Measurements from ENCODE around the gene TOMM34.
A peak's percentile ranks its signal among the peaks of the same experiment; 100 is the strongest.

The TOMM34 gene

DNA sequence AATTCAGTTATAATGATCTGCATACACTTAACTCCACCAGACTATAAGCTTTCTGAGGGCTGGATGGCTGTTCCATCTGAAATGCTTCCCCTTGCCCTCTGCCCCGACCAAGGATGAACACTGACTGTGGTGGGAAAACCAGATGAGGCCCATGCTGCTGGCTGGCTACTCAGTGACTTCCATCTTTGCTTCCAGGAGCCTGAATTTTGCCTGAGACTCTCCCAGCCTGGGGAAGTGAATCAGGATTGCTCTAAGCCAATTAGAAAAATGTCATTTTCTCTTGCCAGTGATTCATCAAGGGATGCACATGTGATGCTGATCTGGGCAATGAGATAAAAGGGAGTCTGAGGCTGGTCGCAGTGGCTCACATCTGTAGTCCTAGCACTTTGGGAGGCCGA lies 1.7 kb upstream of the TOMM34 start:
- TF ChIP-seq ZNF274 (IDR thresholded peaks at IDR 0.05; ENCODE audit: low read depth, low read length) (no peak), SUZ12 (IDR thresholded peaks at IDR 0.05; ENCODE audit: extremely low read depth, insufficient read depth, insufficient read length) (no peak), YY1 (IDR thresholded peaks at IDR 0.05; ENCODE audit: insufficient read depth, insufficient read length) (no peak)
- DNase-seq (ENCODE audit: low read depth, low spot score), result no peak
- Histone ChIP-seq H3K4me3 (ENCODE audit: insufficient read length, low read depth) (no peak overlapping the region), H3K9me3 (ENCODE audit: insufficient read depth, low read length) (no peaks in the 10 kb centered on the region), H3K4me1 (ENCODE audit: insufficient read depth, insufficient read length) (no peaks in the 10 kb centered on the region), H3K36me3 (ENCODE audit: insufficient read depth, insufficient read length, low read length) (peaks cover 20% of the 10 kb centered on the region), H3K27me3 (ENCODE audit: insufficient read depth, insufficient read length) (peaks cover 4% of the 10 kb centered on the region), H3K9ac (ENCODE audit: insufficient read length, low read depth) (no peak overlapping the region)

DNA sequence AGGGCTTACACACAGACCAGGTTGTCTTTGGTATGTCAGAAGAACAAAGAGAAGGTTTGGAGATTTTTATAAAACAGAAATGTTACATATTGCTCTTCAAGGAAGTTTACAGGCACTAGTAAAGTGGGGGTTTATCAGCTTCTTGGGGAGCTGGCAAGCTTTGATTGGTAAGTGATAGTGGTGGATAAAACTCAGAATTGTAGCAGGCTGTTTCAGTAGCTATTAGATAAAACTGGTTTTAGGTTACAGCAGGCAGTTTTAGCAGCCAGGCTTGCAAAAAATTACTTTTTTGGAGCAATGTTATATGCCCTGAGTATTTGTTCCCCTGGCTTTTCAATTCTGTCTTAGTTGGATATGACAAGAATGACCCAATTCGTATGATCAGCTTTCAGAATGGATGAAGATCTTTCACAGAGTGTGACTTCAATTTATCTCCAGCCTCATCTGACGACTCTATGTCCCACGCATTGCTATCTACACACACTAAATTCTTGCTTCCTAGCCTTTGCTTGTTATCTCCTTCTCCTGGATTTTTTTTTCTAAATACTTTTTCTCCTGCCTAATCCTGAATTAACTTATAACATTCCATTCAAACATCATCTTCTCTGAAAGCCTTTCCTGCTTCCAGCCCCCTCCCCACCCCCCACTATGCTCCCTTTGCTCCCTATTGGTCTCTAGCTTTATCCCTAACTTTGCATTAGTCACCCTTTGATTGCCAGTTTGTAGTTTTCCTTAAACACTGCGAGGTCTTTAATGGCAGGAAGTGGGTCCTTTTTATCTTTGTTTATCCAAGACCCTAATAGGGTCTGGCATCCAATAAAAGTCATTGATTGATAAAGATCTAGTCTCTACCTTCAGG lies 1.0 kb upstream of the TOMM34 start:
- no peak for DNase-seq (ENCODE audit: low read depth, low spot score)
- H3K4me1 ChIP-seq (ENCODE audit: insufficient read depth, insufficient read length), result no peaks in the 10 kb centered on the region
- H3K9ac ChIP-seq (ENCODE audit: insufficient read length, low read depth), result no peak overlapping the region
- TF ChIP-seq ZNF274 (IDR thresholded peaks at IDR 0.05; ENCODE audit: low read depth, low read length) (no peak), SUZ12 (IDR thresholded peaks at IDR 0.05; ENCODE audit: extremely low read depth, insufficient read depth, insufficient read length) (no peak), YY1 (IDR thresholded peaks at IDR 0.05; ENCODE audit: insufficient read depth, insufficient read length) (no peak)
- no peaks in the 10 kb centered on the region for H3K9me3 ChIP-seq (ENCODE audit: insufficient read depth, low read length)
- H3K4me3 ChIP-seq (ENCODE audit: insufficient read length, low read depth), result no peak overlapping the region
- peaks cover 25% of the 10 kb centered on the region for H3K36me3 ChIP-seq (ENCODE audit: insufficient read depth, insufficient read length, low read length)
- peaks cover 4% of the 10 kb centered on the region for H3K27me3 ChIP-seq (ENCODE audit: insufficient read depth, insufficient read length)

DNA sequence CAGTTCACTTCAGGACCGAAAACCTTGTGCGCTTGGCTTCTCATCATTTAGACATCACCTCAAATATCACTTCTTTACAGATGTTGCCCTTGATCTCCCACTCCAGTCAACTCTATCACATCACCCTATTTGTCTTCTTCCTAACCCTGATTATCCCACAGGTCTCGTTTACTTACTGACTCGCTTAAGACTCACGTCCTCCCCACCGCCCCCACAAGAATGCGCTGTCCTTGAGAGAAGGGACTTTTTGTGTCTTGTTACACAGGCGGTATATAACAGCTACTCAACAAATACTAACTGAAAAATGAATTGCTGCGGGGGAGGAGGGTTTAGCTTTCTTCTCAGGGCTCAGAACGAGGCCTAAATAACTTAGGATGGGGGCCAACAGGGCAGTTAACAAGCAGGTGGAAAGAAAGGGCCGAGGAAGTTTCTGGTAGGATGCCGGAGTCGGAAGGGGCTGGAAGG lies 527 bp downstream of the TOMM34 start:
- Histone ChIP-seq H3K36me3 (ENCODE audit: insufficient read depth, insufficient read length, low read length) (peaks cover 40% of the 10 kb centered on the region), H3K9me3 (ENCODE audit: insufficient read depth, low read length) (no peaks in the 10 kb centered on the region), H3K4me1 (ENCODE audit: insufficient read depth, insufficient read length) (no peaks in the 10 kb centered on the region), H3K4me3 (ENCODE audit: insufficient read length, low read depth) (peak overlapping the region; percentile 45), H3K27me3 (ENCODE audit: insufficient read depth, insufficient read length) (no peaks in the 10 kb centered on the region), H3K9ac (ENCODE audit: insufficient read length, low read depth) (peak overlapping the region; percentile 93)
- no peak for TF ChIP-seq SUZ12 (IDR thresholded peaks at IDR 0.05; ENCODE audit: extremely low read depth, insufficient read depth, insufficient read length)
- TF ChIP-seq YY1 (IDR thresholded peaks at IDR 0.05; ENCODE audit: insufficient read depth, insufficient read length), result no peak
- no peak for TF ChIP-seq ZNF274 (IDR thresholded peaks at IDR 0.05; ENCODE audit: low read depth, low read length)
- DNase-seq (ENCODE audit: low read depth, low spot score), result no peak

DNA sequence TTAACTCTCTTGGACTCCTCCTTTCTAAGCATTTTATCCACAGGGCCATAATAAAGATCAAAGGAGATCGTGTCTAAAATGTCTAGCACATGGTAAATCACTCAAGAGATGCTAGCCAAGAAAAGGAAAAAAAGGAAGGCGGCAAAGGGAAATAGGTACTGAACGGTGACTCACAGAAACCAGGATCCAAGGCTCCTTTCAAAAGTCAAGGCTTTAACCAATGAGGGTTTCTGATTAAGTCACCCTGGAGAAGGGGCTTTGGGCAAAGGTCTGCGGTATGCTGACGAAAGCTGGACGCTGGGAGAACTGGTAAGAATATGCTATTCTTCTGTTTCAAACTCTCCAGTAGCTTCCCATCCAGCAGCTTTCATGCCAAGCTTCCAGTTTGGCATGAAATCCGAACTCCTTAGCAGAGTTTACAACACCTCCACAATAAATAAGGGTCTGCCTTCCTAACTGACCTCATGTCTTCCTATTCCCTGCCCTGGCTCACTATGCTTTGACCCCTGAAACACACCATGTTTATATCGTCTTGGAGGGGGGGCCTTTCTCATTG lies 1.0 kb downstream of the TOMM34 start:
- H3K4me3 ChIP-seq (ENCODE audit: insufficient read length, low read depth), result peak overlapping the region; percentile 45
- peak overlapping the region; percentile 93 for H3K9ac ChIP-seq (ENCODE audit: insufficient read length, low read depth)
- no peaks in the 10 kb centered on the region for H3K27me3 ChIP-seq (ENCODE audit: insufficient read depth, insufficient read length)
- H3K4me1 ChIP-seq (ENCODE audit: insufficient read depth, insufficient read length), result no peaks in the 10 kb centered on the region
- DNase-seq (ENCODE audit: low read depth, low spot score), result no peak
- H3K9me3 ChIP-seq (ENCODE audit: insufficient read depth, low read length), result no peaks in the 10 kb centered on the region
- TF ChIP-seq YY1 (IDR thresholded peaks at IDR 0.05; ENCODE audit: insufficient read depth, insufficient read length), result no peak
- TF ChIP-seq ZNF274 (IDR thresholded peaks at IDR 0.05; ENCODE audit: low read depth, low read length), result no peak
- no peak for TF ChIP-seq SUZ12 (IDR thresholded peaks at IDR 0.05; ENCODE audit: extremely low read depth, insufficient read depth, insufficient read length)
- H3K36me3 ChIP-seq (ENCODE audit: insufficient read depth, insufficient read length, low read length), result peaks cover 46% of the 10 kb centered on the region

DNA sequence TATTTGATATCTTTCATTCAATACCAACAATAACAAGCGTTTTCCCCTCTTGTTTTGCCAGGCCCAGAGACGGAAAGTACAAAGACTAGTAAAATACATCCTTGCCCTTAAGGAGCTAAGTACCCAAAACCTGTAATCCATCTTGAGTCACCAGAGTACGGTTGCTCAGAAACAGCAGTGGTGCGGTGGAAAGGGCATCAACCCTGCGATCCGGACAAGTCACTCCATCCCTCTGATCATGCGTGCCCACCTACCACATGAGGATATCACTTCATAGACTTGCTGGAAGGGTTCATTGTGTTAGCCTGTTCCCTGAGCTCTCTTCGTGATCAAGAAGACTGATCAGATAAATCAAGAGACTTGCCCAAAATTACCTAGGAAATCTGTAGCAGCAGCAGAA lies 1.9 kb downstream of the TOMM34 start:
- Histone ChIP-seq H3K4me1 (ENCODE audit: insufficient read depth, insufficient read length) (no peaks in the 10 kb centered on the region), H3K4me3 (ENCODE audit: insufficient read length, low read depth) (no peak overlapping the region), H3K36me3 (ENCODE audit: insufficient read depth, insufficient read length, low read length) (peaks cover 54% of the 10 kb centered on the region), H3K27me3 (ENCODE audit: insufficient read depth, insufficient read length) (no peaks in the 10 kb centered on the region), H3K9ac (ENCODE audit: insufficient read length, low read depth) (no peak overlapping the region), H3K9me3 (ENCODE audit: insufficient read depth, low read length) (no peaks in the 10 kb centered on the region)
- TF ChIP-seq SUZ12 (IDR thresholded peaks at IDR 0.05; ENCODE audit: extremely low read depth, insufficient read depth, insufficient read length), result no peak
- no peak for TF ChIP-seq YY1 (IDR thresholded peaks at IDR 0.05; ENCODE audit: insufficient read depth, insufficient read length)
- TF ChIP-seq ZNF274 (IDR thresholded peaks at IDR 0.05; ENCODE audit: low read depth, low read length), result no peak
- DNase-seq (ENCODE audit: low read depth, low spot score), result no peak

DNA sequence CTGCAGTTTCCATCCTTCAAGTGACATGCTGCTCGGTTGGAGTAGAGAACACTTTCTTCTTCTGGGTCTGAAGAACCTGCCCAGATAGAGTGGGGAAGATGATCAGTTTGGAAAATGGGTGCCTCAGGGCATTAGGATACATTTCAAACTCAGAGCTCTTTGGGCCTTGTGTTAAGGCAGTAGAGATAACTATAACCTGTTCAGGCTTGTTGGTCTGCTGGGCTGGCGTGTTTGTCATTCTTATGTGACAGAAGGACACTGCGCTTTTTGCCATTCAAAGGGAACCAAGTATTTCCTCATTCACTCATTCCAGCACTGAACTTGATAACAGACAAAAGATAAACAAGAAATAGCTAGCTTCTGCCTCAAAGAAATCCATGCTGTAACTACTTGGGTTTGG lies 3.8 kb downstream of the TOMM34 start:
- DNase-seq (ENCODE audit: low read depth, low spot score), result no peak

DNA sequence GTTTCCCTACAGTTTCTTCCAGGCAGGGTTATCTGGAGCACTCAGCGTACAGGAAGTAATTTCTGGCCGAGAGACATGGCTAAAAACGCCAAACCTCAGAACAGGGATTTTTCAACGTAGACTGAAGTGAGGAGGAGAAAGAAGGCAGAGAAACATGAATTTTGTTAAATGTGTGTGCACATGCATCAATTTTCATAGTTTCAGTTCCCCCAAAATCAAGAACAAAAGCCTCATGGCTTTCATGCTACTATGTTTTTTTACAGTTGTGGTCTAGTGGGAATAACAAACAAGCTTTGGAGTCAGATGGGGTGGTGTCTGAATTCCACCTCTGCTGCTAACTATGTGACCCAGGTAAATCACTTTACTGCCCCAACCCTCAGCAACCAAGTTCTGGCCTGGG lies 4.9 kb downstream of the TOMM34 start:
- H3K4me1 ChIP-seq (ENCODE audit: insufficient read depth, insufficient read length), result no peaks in the 10 kb centered on the region
- no peak for DNase-seq (ENCODE audit: low read depth, low spot score)
- peaks cover 84% of the 10 kb centered on the region for H3K36me3 ChIP-seq (ENCODE audit: insufficient read depth, insufficient read length, low read length)
- H3K27me3 ChIP-seq (ENCODE audit: insufficient read depth, insufficient read length), result no peaks in the 10 kb centered on the region
- H3K9ac ChIP-seq (ENCODE audit: insufficient read length, low read depth), result no peak overlapping the region
- H3K9me3 ChIP-seq (ENCODE audit: insufficient read depth, low read length), result no peaks in the 10 kb centered on the region
- no peak for TF ChIP-seq YY1 (IDR thresholded peaks at IDR 0.05; ENCODE audit: insufficient read depth, insufficient read length)
- TF ChIP-seq SUZ12 (IDR thresholded peaks at IDR 0.05; ENCODE audit: extremely low read depth, insufficient read depth, insufficient read length), result no peak
- TF ChIP-seq ZNF274 (IDR thresholded peaks at IDR 0.05; ENCODE audit: low read depth, low read length), result no peak
- no peak overlapping the region for H3K4me3 ChIP-seq (ENCODE audit: insufficient read length, low read depth)

More for the DNA sequence above, 3.8 kb downstream of the TOMM34 start:
- TF ChIP-seq ZNF274 (IDR thresholded peaks at IDR 0.05; ENCODE audit: low read depth, low read length), result no peak
- no peak for TF ChIP-seq YY1 (IDR thresholded peaks at IDR 0.05; ENCODE audit: insufficient read depth, insufficient read length)
- TF ChIP-seq SUZ12 (IDR thresholded peaks at IDR 0.05; ENCODE audit: extremely low read depth, insufficient read depth, insufficient read length), result no peak
- H3K36me3 ChIP-seq (ENCODE audit: insufficient read depth, insufficient read length, low read length), result peaks cover 73% of the 10 kb centered on the region
- no peaks in the 10 kb centered on the region for H3K9me3 ChIP-seq (ENCODE audit: insufficient read depth, low read length)
- no peaks in the 10 kb centered on the region for H3K27me3 ChIP-seq (ENCODE audit: insufficient read depth, insufficient read length)
- H3K4me3 ChIP-seq (ENCODE audit: insufficient read length, low read depth), result no peak overlapping the region
- no peaks in the 10 kb centered on the region for H3K4me1 ChIP-seq (ENCODE audit: insufficient read depth, insufficient read length)
- H3K9ac ChIP-seq (ENCODE audit: insufficient read length, low read depth), result no peak overlapping the region

All from NT2/D1 (cell line).